ENCODE measurements around the gene TRIM2.
A peak's percentile ranks its signal among the peaks of the same experiment; 100 is the strongest.

TRIM2 gene

DNA sequence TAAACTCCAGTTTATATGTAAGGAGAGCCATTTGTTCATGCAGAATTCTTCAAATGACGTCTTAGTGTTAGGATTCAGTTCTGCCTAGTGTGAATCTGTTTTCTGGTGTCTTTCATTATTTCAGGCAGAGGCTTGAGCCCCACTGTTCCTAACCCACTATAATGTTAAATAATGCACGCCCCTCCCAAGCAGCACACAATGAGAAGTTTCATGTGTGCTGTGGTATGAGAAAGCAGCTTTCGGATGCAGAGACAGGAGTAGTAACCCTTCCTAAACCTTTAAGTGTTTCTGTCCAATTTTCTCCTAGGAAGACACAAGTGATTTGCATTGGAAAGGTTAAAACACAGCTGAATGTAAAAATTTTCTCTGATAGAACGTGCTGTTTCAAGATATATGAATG, 54.5 kb downstream of the TRIM2 start:
- Histone ChIP-seq H3K4me3 (ENCODE audit: low read length in 2 of 2) (peak overlapping the region in 1 of 2 donors; percentile 55), H2AFZ (ENCODE audit: low read length) (no peak overlapping the region), H3K4me1 (ENCODE audit: control insufficient read depth in 2 of 2, insufficient read depth in 1 of 2, low read depth in 1 of 2, low read length in 2 of 2) (peaks cover 6 to 34% of the 10 kb centered on the region in 2 donors), H3K4ac (ENCODE audit: low read length) (no peak overlapping the region), H4K8ac (ENCODE audit: low read depth, low read length) (no peak overlapping the region), H2BK12ac (ENCODE audit: low read length) (no peak overlapping the region), H4K91ac (ENCODE audit: low read depth, low read length, poor library complexity) (no peak overlapping the region), H3K14ac (ENCODE audit: low read length) (no peak overlapping the region), H2BK15ac (ENCODE audit: low read length) (no peak overlapping the region), H3K27me3 (ENCODE audit: control insufficient read depth in 3 of 3, insufficient read depth in 3 of 3, low read depth in 1 of 3, low read length in 3 of 3) (no peaks in the 10 kb centered on the region), H3K9me3 (replicated peaks in 1 of 2; ENCODE audit: control insufficient read depth in 2 of 2, insufficient read depth in 1 of 2, low read depth in 1 of 2, low read length in 2 of 2) (peaks cover 4 to 28% of the 10 kb centered on the region in 2 donors), H3K4me2 (ENCODE audit: insufficient read depth, low read length, poor library complexity, severe bottlenecking) (peak overlapping the region; percentile 37), H3K36me3 (replicated peaks in 1 of 2; ENCODE audit: control insufficient read depth in 2 of 2, insufficient read depth in 2 of 2, low read length in 2 of 2) (peaks cover 0 to 49% of the 10 kb centered on the region in 2 donors), H2BK5ac (ENCODE audit: low read length) (no peak overlapping the region), H2BK120ac (ENCODE audit: low read depth, low read length) (no peak overlapping the region), H3K27ac (replicated peaks; ENCODE audit: low read length) (peak overlapping the region; percentile 8), H3K23ac (ENCODE audit: low read depth, low read length, poor library complexity) (no peak overlapping the region), H3K18ac (ENCODE audit: low read length) (no peak overlapping the region), H2AK5ac (ENCODE audit: low read depth, low read length) (no peak overlapping the region), H3K9ac (ENCODE audit: low read depth, low read length, poor library complexity) (no peak overlapping the region), H3K79me1 (ENCODE audit: low read depth, low read length) (no peaks in the 10 kb centered on the region)
- DNase-seq (ENCODE audit: low spot score), result no peak
- WGBS, 2 donors (ENCODE audit: extremely low coverage in 2 of 2, insufficient read length in 2 of 2, insufficient replicate concordance in 1 of 2), result no CpG with 5 or more reads among the region's 4 CpGs

DNA sequence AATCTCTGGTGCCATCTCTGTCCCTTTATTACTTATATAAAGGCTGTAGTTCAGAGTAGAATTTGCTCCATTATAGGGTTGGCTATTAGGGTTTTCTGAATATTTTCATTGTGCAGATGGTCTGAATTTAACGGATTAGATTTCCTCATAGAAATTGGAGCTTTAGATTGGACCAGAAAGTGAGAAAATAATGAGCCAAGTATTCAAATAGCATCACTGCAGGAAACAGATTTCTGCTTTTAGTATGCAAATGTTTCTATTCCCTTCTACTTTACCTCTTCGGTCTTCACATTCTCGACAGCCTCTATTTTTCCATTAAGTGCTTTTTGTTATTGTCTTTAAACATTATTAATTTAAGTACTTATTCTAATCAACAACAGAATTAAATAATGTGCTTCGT, 55.4 kb downstream of the TRIM2 start:
- Histone ChIP-seq H2AK5ac (ENCODE audit: low read depth, low read length) (no peak overlapping the region), H2AFZ (ENCODE audit: low read length) (no peak overlapping the region), H3K79me1 (ENCODE audit: low read depth, low read length) (no peaks in the 10 kb centered on the region), H3K4me1 (ENCODE audit: control insufficient read depth in 2 of 2, insufficient read depth in 1 of 2, low read depth in 1 of 2, low read length in 2 of 2) (peaks cover 6 to 34% of the 10 kb centered on the region in 2 donors), H3K14ac (ENCODE audit: low read length) (no peak overlapping the region), H3K4me3 (ENCODE audit: low read length in 2 of 2) (peak overlapping the region in 1 of 2 donors; percentile 55), H3K27me3 (ENCODE audit: control insufficient read depth in 3 of 3, insufficient read depth in 3 of 3, low read depth in 1 of 3, low read length in 3 of 3) (no peaks in the 10 kb centered on the region), H4K91ac (ENCODE audit: low read depth, low read length, poor library complexity) (no peak overlapping the region), H2BK5ac (ENCODE audit: low read length) (no peak overlapping the region), H3K4ac (ENCODE audit: low read length) (no peak overlapping the region), H3K9me3 (replicated peaks in 1 of 2; ENCODE audit: control insufficient read depth in 2 of 2, insufficient read depth in 1 of 2, low read depth in 1 of 2, low read length in 2 of 2) (peaks cover 4 to 28% of the 10 kb centered on the region in 2 donors), H3K4me2 (ENCODE audit: insufficient read depth, low read length, poor library complexity, severe bottlenecking) (no peak overlapping the region), H3K9ac (ENCODE audit: low read depth, low read length, poor library complexity) (no peak overlapping the region), H3K18ac (ENCODE audit: low read length) (no peak overlapping the region), H3K27ac (replicated peaks; ENCODE audit: low read length) (no peak overlapping the region), H2BK120ac (ENCODE audit: low read depth, low read length) (no peak overlapping the region), H3K36me3 (replicated peaks in 1 of 2; ENCODE audit: control insufficient read depth in 2 of 2, insufficient read depth in 2 of 2, low read length in 2 of 2) (peaks cover 0 to 52% of the 10 kb centered on the region in 2 donors), H4K8ac (ENCODE audit: low read depth, low read length) (no peak overlapping the region), H2BK15ac (ENCODE audit: low read length) (no peak overlapping the region), H2BK12ac (ENCODE audit: low read length) (no peak overlapping the region), H3K23ac (ENCODE audit: low read depth, low read length, poor library complexity) (no peak overlapping the region)
- no peak for DNase-seq (ENCODE audit: low spot score)
- WGBS, 2 donors (ENCODE audit: extremely low coverage in 2 of 2, insufficient read length in 2 of 2, insufficient replicate concordance in 1 of 2), result no CpG with 5 or more reads among the region's 4 CpGs

DNA sequence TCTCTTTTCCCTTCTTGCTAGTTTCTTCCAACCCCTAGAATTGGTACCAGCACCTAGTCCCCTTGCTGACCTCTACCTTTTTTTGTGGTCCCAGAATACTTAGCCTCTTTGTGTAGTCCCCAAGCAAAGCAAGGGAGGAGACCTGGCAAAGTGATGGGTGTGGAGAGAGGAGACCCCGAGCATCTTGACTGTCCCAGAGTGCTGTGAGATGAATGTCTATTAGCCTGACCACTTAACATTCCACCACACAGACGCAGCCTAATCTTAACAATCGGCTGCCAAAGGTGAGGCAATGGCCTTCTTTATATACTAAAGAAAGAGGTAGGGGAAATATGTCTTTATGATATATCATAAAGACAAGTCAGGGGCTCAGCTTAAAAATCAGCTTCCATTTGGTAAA, 55.9 kb downstream of the TRIM2 start:
- Histone ChIP-seq H3K27ac (replicated peaks; ENCODE audit: low read length) (no peak overlapping the region), H3K23ac (ENCODE audit: low read depth, low read length, poor library complexity) (no peak overlapping the region), H3K18ac (ENCODE audit: low read length) (no peak overlapping the region), H3K9ac (ENCODE audit: low read depth, low read length, poor library complexity) (no peak overlapping the region), H3K4me3 (ENCODE audit: low read length in 2 of 2) (peak overlapping the region in 1 of 2 donors; percentile 55), H2BK120ac (ENCODE audit: low read depth, low read length) (no peak overlapping the region), H3K27me3 (ENCODE audit: control insufficient read depth in 3 of 3, insufficient read depth in 3 of 3, low read depth in 1 of 3, low read length in 3 of 3) (no peaks in the 10 kb centered on the region), H4K91ac (ENCODE audit: low read depth, low read length, poor library complexity) (no peak overlapping the region), H4K8ac (ENCODE audit: low read depth, low read length) (no peak overlapping the region), H3K14ac (ENCODE audit: low read length) (no peak overlapping the region), H2BK15ac (ENCODE audit: low read length) (no peak overlapping the region), H3K4ac (ENCODE audit: low read length) (no peak overlapping the region), H2AFZ (ENCODE audit: low read length) (no peak overlapping the region), H2BK12ac (ENCODE audit: low read length) (no peak overlapping the region), H3K4me2 (ENCODE audit: insufficient read depth, low read length, poor library complexity, severe bottlenecking) (no peak overlapping the region), H2BK5ac (ENCODE audit: low read length) (no peak overlapping the region), H3K9me3 (replicated peaks in 1 of 2; ENCODE audit: control insufficient read depth in 2 of 2, insufficient read depth in 1 of 2, low read depth in 1 of 2, low read length in 2 of 2) (peaks cover 4 to 28% of the 10 kb centered on the region in 2 donors), H3K4me1 (ENCODE audit: control insufficient read depth in 2 of 2, insufficient read depth in 1 of 2, low read depth in 1 of 2, low read length in 2 of 2) (peaks cover 3 to 34% of the 10 kb centered on the region in 2 donors), H2AK5ac (ENCODE audit: low read depth, low read length) (no peak overlapping the region), H3K79me1 (ENCODE audit: low read depth, low read length) (no peaks in the 10 kb centered on the region), H3K36me3 (replicated peaks in 1 of 2; ENCODE audit: control insufficient read depth in 2 of 2, insufficient read depth in 2 of 2, low read length in 2 of 2) (peaks cover 0 to 49% of the 10 kb centered on the region in 2 donors)
- WGBS, 2 donors (ENCODE audit: extremely low coverage in 2 of 2, insufficient read length in 2 of 2, insufficient replicate concordance in 1 of 2), result no CpG with 5 or more reads among the region's 3 CpGs
- no peak for DNase-seq (ENCODE audit: low spot score)

DNA sequence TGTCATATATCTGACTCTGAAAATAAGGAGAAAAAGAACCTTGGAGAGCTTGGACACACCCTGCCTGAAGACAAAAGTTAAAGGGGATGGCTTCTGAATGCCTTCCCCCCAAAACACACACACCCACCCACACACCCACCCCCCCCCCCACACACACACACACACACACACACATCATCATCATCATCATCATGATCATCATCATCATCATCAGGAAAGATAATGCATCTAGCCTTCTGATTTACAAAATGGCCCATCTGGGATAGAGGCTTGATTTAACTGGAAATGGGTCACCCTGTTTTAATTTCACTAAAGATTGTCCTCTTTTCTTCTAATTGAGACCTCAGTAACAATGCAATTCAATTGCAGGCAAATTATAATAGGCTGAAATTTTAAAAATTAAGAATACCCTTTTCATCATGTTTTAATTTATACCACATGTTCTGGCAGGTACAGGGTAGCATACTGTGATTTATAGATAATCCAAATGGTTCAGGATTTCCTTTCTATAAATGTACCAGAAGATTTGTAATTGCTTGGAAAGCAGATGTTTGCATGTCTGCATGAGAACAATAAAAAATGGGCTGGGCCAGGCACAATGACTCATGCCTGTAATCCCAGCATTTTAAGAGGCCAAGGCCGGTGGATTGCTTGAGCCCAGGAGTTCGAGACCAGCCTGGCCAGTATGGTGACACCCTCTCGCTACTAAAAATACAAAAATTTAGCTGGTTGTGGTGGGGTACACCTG, 56.5 kb downstream of the TRIM2 start:
- Histone ChIP-seq H3K9ac (ENCODE audit: low read depth, low read length, poor library complexity) (no peak overlapping the region), H3K4me2 (ENCODE audit: insufficient read depth, low read length, poor library complexity, severe bottlenecking) (no peak overlapping the region), H2AK5ac (ENCODE audit: low read depth, low read length) (no peak overlapping the region), H3K4me1 (ENCODE audit: control insufficient read depth in 2 of 2, insufficient read depth in 1 of 2, low read depth in 1 of 2, low read length in 2 of 2) (peaks cover 2 to 30% of the 10 kb centered on the region in 2 donors), H2BK120ac (ENCODE audit: low read depth, low read length) (no peak overlapping the region), H3K18ac (ENCODE audit: low read length) (no peak overlapping the region), H3K79me1 (ENCODE audit: low read depth, low read length) (no peaks in the 10 kb centered on the region), H3K36me3 (replicated peaks in 1 of 2; ENCODE audit: control insufficient read depth in 2 of 2, insufficient read depth in 2 of 2, low read length in 2 of 2) (peaks cover 0 to 43% of the 10 kb centered on the region in 2 donors), H3K23ac (ENCODE audit: low read depth, low read length, poor library complexity) (no peak overlapping the region), H2BK12ac (ENCODE audit: low read length) (no peak overlapping the region), H2BK5ac (ENCODE audit: low read length) (no peak overlapping the region), H3K4ac (ENCODE audit: low read length) (no peak overlapping the region), H4K8ac (ENCODE audit: low read depth, low read length) (no peak overlapping the region), H3K4me3 (ENCODE audit: low read length in 2 of 2) (no peak overlapping the region), H4K91ac (ENCODE audit: low read depth, low read length, poor library complexity) (no peak overlapping the region), H3K27ac (replicated peaks; ENCODE audit: low read length) (no peak overlapping the region), H3K14ac (ENCODE audit: low read length) (no peak overlapping the region), H2BK15ac (ENCODE audit: low read length) (no peak overlapping the region), H3K27me3 (ENCODE audit: control insufficient read depth in 3 of 3, insufficient read depth in 3 of 3, low read depth in 1 of 3, low read length in 3 of 3) (no peaks in the 10 kb centered on the region), H2AFZ (ENCODE audit: low read length) (no peak overlapping the region), H3K9me3 (replicated peaks in 1 of 2; ENCODE audit: control insufficient read depth in 2 of 2, insufficient read depth in 1 of 2, low read depth in 1 of 2, low read length in 2 of 2) (peaks cover 4 to 28% of the 10 kb centered on the region in 2 donors)
- DNase-seq (ENCODE audit: low spot score), result no peak
- whole genome bisulfite sequencing, 2 donors (ENCODE audit: extremely low coverage in 2 of 2, insufficient read length in 2 of 2, insufficient replicate concordance in 1 of 2), result no CpG with 5 or more reads among the region's 3 CpGs
